ENCODE measurements around the gene FBRS.

FBRS gene

DNA sequence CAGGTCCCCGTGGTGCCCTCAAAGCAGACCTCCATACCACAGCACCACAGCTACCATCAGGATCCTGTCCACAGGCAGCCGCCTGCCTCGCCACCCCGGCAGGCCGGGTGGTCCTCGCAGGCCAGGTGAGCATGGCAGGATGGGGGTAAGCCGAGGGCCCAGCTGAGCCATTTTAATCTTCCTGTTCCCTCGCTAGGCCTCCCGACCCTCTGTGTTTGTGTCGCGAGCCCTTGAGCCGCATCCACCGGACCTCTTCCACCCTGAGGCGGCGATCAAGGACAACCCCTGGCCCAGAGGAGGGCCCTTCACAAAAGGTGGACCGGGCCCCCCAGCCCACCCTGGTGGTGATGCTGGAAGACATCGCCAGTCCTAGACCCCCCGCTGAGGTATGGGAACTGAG is 5.5 kb upstream of the FBRS start:
- TF ChIP-seq YY1 (IDR thresholded peaks at IDR 0.05; ENCODE audit: low read depth), result no peak
- TF ChIP-seq CEBPB (IDR thresholded peaks at IDR 0.05), result no peak
- TF ChIP-seq TCF12 (IDR thresholded peaks at IDR 0.05; ENCODE audit: low read depth), result no peak
- TF ChIP-seq, protein P1, sequence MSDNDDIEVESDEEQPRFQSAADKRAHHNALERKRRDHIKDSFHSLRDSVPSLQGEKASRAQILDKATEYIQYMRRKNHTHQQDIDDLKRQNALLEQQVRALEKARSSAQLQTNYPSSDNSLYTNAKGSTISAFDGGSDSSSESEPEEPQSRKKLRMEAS (IDR thresholded peaks at IDR 0.05), result no peak
- TF ChIP-seq EGR1 (IDR thresholded peaks at IDR 0.05), result no peak
- no peak for TF ChIP-seq TEAD4 (IDR thresholded peaks at IDR 0.05)
- no peak for TF ChIP-seq CREB1 (IDR thresholded peaks at IDR 0.05; ENCODE audit: low read depth)
- TF ChIP-seq EP300 (IDR thresholded peaks at IDR 0.05; ENCODE audit: borderline replicate concordance), result no peak
- no peak for TF ChIP-seq ZBTB7A (IDR thresholded peaks at IDR 0.05; ENCODE audit: low read depth)
- TF ChIP-seq, protein P2, sequence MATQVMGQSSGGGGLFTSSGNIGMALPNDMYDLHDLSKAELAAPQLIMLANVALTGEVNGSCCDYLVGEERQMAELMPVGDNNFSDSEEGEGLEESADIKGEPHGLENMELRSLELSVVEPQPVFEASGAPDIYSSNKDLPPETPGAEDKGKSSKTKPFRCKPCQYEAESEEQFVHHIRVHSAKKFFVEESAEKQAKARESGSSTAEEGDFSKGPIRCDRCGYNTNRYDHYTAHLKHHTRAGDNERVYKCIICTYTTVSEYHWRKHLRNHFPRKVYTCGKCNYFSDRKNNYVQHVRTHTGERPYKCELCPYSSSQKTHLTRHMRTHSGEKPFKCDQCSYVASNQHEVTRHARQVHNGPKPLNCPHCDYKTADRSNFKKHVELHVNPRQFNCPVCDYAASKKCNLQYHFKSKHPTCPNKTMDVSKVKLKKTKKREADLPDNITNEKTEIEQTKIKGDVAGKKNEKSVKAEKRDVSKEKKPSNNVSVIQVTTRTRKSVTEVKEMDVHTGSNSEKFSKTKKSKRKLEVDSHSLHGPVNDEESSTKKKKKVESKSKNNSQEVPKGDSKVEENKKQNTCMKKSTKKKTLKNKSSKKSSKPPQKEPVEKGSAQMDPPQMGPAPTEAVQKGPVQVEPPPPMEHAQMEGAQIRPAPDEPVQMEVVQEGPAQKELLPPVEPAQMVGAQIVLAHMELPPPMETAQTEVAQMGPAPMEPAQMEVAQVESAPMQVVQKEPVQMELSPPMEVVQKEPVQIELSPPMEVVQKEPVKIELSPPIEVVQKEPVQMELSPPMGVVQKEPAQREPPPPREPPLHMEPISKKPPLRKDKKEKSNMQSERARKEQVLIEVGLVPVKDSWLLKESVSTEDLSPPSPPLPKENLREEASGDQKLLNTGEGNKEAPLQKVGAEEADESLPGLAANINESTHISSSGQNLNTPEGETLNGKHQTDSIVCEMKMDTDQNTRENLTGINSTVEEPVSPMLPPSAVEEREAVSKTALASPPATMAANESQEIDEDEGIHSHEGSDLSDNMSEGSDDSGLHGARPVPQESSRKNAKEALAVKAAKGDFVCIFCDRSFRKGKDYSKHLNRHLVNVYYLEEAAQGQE (IDR thresholded peaks at IDR 0.05; ENCODE audit: low read depth), result no peak
- TF ChIP-seq NFIC (IDR thresholded peaks at IDR 0.05), result no peak
- TF ChIP-seq FOXM1 (IDR thresholded peaks at IDR 0.05; ENCODE audit: borderline replicate concordance, low read depth), result no peak
- TF ChIP-seq RAD21 (IDR thresholded peaks at IDR 0.05; ENCODE audit: low read depth), result no peak
- TF ChIP-seq, protein P3, sequence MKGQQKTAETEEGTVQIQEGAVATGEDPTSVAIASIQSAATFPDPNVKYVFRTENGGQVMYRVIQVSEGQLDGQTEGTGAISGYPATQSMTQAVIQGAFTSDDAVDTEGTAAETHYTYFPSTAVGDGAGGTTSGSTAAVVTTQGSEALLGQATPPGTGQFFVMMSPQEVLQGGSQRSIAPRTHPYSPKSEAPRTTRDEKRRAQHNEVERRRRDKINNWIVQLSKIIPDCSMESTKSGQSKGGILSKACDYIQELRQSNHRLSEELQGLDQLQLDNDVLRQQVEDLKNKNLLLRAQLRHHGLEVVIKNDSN (IDR thresholded peaks at IDR 0.05), result no peak
- no peak for TF ChIP-seq TAF1 (IDR thresholded peaks at IDR 0.05; ENCODE audit: low read depth)

DNA sequence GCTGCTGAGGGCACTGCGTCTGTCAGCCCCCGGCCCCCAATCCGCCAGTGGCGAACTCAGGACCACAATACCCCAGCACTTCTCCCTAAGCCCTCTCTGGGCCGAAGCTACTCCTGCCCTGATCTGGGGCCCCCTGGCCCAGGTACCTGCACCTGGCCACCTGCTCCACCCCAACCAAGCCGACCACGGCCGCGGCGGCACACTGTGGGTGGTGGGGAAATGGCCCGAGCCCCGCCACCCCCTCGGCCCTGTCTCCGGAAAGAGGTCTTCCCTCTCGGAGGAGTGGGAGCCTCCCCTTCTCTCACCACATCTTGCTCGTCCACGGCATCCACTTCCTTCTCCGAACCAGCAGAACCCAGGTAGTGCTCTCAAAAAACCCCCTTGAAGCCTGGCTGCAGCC is 3.4 kb upstream of the FBRS start:
- TF ChIP-seq YY1 (IDR thresholded peaks at IDR 0.05; ENCODE audit: low read depth), result no peak
- no peak for TF ChIP-seq FOXM1 (IDR thresholded peaks at IDR 0.05; ENCODE audit: borderline replicate concordance, low read depth)
- no peak for TF ChIP-seq TAF1 (IDR thresholded peaks at IDR 0.05; ENCODE audit: low read depth)
- no peak for TF ChIP-seq TEAD4 (IDR thresholded peaks at IDR 0.05)
- TF ChIP-seq EGR1 (IDR thresholded peaks at IDR 0.05), result no peak
- TF ChIP-seq, protein P1 (IDR thresholded peaks at IDR 0.05), result no peak
- TF ChIP-seq NFIC (IDR thresholded peaks at IDR 0.05), result no peak
- TF ChIP-seq CREB1 (IDR thresholded peaks at IDR 0.05; ENCODE audit: low read depth), result no peak
- no peak for TF ChIP-seq TCF12 (IDR thresholded peaks at IDR 0.05; ENCODE audit: low read depth)
- TF ChIP-seq CEBPB (IDR thresholded peaks at IDR 0.05), result no peak
- TF ChIP-seq, protein P3 (IDR thresholded peaks at IDR 0.05), result no peak
- TF ChIP-seq, protein P2 (IDR thresholded peaks at IDR 0.05; ENCODE audit: low read depth), result no peak
- TF ChIP-seq EP300 (IDR thresholded peaks at IDR 0.05; ENCODE audit: borderline replicate concordance), result no peak
- no peak for TF ChIP-seq RAD21 (IDR thresholded peaks at IDR 0.05; ENCODE audit: low read depth)
- TF ChIP-seq ZBTB7A (IDR thresholded peaks at IDR 0.05; ENCODE audit: low read depth), result no peak

DNA sequence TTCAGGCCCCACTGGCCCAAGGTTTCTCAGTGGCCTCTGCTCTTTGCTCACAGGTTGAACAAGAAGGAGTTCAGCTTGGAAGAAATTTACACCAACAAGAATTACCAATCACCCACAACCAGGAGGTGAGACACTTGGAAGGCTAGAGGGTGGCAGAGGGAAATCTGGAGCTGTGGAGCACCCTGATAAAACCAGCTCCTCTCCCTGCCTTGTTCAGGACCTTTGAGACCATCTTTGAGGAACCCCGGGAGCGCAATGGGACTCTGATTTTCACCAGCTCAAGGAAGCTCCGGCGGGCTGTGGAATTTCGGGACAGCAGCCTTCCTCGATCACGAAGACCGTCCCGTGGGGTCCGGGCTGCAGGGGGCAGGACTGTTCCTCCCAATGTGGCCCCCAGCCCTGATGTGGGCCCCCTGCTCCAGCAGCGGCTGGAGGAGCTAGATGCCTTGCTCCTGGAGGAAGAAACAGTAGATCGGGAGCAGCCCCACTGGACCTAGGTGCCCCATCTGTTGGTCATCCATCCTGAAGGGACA is 2.4 kb upstream of the FBRS start:
- no peak for TF ChIP-seq YY1 (IDR thresholded peaks at IDR 0.05; ENCODE audit: low read depth)

DNA sequence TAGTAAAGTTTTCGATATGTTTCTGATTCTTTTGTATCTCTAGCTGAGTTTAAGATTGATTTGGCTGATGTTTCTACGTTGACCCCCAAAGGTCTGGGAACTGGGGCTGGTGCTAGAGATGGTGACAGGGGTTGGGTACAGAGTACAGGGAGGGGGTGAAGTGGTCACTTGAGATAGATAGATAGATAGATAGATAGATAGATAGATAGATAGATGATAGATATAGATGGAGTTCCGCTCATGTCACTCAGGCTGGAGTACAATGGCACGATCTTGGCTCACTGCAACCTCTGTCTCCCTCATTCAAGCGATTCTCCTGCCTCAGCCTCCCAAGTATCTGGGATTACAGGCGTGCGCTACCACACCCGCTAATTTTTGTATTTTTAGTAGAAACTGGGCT is 1.8 kb upstream of the FBRS start:
- TF ChIP-seq ZBTB7A (IDR thresholded peaks at IDR 0.05; ENCODE audit: low read depth) (no peak), TAF1 (IDR thresholded peaks at IDR 0.05; ENCODE audit: low read depth) (no peak), CREB1 (IDR thresholded peaks at IDR 0.05; ENCODE audit: low read depth) (no peak), EGR1 (IDR thresholded peaks at IDR 0.05) (no peak), YY1 (IDR thresholded peaks at IDR 0.05; ENCODE audit: low read depth) (no peak), RAD21 (IDR thresholded peaks at IDR 0.05; ENCODE audit: low read depth) (no peak)
- TF ChIP-seq, protein P1 (IDR thresholded peaks at IDR 0.05), result no peak

DNA sequence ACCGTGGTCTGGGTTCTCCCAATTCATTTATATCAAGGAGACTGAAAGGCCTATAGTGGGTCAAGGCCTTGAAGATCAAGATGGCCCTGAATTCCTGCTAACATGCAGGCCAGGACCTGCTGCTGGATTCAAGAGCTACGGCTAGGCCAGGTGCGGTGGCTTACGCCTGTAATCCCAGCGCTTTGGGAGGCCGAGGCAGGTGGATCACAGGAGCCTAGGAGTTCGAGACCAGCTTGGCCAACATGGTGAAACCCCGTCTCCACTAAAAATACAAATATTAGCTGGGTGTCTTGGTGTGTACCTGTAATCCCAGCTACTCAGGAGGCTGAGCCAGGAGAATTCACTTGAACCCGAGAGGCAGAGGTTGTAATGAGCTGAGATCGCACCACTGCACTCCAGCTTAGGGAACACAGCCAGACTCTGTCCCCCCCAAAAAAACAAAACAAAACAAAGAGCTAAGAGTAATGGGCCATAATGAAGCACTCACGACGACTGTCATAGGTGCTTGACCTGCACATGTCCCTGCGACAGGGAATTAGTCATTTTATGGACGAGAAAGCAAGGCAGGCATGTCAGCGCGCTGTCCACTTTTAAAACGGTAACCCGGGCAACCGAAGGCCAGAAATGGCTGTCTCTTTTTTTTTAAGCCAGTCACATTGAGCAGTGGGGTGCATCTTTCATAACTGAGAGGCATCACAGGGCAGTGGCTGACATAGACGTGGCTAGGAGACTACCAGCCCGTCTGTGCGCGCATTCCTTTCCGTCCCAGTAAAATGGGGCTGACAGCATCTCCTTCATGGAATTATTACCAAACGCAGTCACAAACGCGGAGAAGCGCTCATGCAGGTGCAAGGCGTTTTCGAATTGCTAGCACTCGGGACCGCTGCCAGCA is 1.0 kb upstream of the FBRS start:
- 0 out of 2 replicates have a peak, but pooled peaks have one; percentile 29 for TF ChIP-seq TEAD4 (IDR thresholded peaks at IDR 0.05)
- TF ChIP-seq ZBTB7A (IDR thresholded peaks at IDR 0.05; ENCODE audit: low read depth), result no peak
- TF ChIP-seq FOXM1 (IDR thresholded peaks at IDR 0.05; ENCODE audit: borderline replicate concordance, low read depth), result no peak
- 0 out of 2 replicates have a peak, but pooled peaks have one; percentile 31 for TF ChIP-seq NFIC (IDR thresholded peaks at IDR 0.05)
- TF ChIP-seq TCF12 (IDR thresholded peaks at IDR 0.05; ENCODE audit: low read depth), result 0 out of 2 replicates have a peak, but pooled peaks have one; percentile 53

All from Ishikawa (cell line).